Retina (tissue), 1 donor: ENCODE measurements around the gene PRR11.
"Not testable (repeated sequence)": the region's sequence is repeated elsewhere in the genome, so short reads cannot be mapped to it uniquely, and the experiment has no call there.

Source experiments
- DNase-seq: peaks from one replicate; pipeline ENCODE4 v3.0.0-alpha.2; 2016

The PRR11 gene

GRCh38 chr17:59152925-59153324 lies 2.6 kb upstream of the PRR11 start:
- no peak for DNase-seq

- peak; percentile 87 for DNase-seq
Measured at GRCh38 chr17:59154292-59154720, 1.2 kb upstream of the PRR11 start.

DNA sequence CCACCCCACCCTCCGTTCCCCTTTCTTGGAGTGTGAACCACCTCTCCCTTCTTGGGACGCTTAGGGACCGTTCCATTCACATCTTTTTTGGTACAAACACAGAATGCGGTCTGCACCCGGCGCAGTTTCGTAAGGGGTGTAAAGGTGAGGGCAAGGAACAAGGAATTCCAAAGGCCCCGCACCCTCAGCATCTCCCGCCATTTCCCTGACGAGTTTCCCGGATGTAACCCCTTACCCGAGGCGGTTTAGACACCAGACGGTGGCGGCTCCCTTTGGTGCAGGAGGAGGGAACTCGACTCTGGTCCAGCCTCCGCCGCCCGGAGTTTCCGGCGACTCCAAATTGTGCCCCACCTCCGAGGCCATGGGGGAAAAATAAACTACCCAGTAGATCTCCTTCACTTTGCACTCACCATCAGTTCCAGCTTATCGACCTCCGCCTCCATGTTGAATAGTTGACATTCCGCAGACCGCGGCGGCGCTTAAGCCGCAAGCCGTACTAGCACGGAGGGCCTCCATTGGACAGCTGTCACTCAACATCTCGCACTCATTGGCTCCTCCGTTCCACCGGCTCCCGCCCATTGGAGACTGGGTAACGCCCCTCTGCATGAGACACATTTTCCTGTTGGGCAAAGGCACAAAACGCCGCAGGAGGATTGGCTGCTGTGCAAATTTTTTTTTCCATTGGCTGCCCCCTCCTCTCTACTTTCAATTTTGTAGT lies 666 bp upstream of the PRR11 start, which contains the start of gene SKA2:
Gene SKA2, minus strand, starts transcription at position 466 of the 718 bp plus-strand sequence. Its CDS starts 23 bp downstream, at position 443.
- peak; percentile 99 for DNase-seq

DNA sequence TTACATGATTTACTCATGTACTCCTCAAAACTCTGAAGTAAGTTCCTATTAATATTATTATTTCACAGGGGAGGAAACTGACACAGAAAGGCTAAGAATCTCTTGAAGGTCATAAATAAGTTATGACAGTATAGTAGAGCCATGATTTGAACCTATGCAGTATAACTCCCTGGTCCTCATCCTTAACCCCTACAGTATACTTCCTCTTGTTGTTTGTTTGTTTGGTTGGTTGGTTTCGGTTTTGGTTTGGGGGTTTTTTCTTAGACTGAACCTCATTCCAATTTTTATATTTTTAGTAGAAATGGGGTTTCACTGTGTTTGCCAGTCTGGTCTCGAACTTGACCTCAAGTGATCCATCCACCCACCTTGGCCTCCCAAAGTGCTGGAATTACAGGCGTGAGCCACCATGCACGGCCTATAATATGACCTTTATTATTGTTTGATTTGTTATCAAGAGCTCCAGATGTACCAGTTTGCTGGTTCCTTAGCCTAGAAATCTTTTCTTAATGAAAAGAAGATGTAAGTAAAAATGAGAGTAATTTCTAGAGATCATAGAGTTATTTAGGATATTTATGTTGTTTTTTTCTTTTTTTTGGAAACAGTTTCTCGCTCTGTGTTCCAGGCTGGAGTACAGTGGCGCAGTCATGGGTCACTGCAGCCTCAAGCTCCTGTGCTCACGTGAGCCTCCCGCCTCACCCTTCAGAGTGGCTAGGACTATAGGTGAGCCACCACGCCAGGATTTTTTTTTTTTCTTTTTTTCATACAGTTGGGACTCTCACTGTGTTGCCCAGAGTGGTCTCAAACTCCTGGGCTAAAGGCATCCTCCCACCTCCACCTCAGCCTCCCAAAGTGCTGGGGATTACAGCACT lies 4.8 kb downstream of the PRR11 start:
- DNase-seq, result no peak

DNA sequence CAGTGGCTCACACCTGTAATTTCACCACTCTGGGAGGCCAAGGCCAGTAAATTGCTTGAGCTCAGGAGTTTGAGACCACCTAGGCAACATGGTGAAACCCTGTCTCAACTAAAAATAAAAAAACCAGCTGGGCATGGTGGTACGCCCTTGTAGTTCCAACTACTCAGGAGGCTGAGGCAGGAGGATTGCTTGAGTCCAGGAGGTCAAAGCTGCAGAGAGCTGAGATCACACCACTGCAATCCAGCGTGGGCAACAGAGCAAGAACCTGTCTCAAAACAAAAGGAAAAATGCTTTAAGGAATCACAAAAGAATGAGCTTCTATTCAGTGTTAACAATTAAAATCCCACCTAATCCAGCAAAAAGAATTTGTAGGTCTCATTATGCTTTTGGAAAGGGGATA lies 5.9 kb downstream of the PRR11 start:
- no peak for DNase-seq

- DNase-seq, result peak; percentile 50
Measured at GRCh38 chr17:59165933-59166342, 10.4 kb downstream of the PRR11 start.

GRCh38 chr17:59167571-59168001 lies 12.0 kb downstream of the PRR11 start:
- DNase-seq, result no peak

- no peak for DNase-seq
Measured at GRCh38 chr17:59172436-59173004, 17.0 kb downstream of the PRR11 start.

DNA sequence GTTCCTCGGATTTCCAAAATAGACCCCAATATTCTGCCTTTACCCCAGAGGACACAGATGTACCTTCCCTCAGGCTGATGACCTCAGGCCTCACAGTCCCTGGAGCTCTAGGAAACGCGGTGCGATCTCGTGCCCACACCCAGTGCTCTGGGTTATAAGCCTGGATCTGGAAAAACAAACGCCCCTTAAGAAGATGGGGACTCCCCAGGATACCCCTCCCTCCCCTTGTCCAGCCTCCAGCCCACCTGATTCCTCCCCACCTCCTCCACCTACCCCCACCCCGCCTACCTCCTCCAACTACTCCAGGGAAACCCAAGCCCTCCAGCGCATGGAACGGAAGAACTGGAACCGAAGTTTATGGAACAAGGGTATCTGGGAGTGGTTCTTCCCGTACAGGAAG lies 19.1 kb downstream of the PRR11 start:
- no peak for DNase-seq

- no peak for DNase-seq
Measured at GRCh38 chr17:59175076-59175475, 19.5 kb downstream of the PRR11 start.

DNA sequence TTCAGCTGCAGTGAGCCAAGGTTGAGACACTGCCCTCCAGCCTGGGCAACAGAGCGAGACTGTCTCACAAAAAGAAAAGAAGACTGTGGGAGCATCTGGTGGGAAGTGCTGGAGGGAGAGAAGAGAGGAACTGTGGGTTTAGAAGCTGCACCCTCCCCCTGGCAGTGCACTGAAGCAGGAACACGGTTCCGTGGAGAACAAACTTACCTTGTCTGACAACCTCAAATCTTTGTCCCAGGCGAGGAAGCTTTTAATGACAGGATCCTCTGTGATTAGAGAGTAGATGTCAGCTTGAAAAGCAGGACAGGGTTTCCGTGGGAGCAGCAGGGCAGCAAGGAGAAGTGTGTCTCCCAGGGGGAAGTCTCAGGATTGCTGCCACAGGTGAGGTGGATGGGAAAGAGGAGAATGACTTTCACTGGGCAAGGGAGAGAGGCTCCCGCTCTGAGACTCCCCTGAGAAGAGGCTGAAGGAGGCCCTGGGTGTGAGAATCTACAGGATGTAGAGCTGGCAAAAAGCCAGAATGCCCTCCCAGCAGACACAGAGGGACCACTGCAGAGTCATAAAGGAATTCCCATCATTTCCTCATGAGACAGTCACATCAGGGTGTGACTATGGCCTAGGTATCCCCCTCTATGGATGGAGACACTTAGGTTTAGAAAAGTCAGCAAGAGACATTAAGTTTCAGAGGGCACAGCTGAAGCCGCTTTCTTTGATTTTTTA lies 22.9 kb downstream of the PRR11 start:
- no peak for DNase-seq

DNA sequence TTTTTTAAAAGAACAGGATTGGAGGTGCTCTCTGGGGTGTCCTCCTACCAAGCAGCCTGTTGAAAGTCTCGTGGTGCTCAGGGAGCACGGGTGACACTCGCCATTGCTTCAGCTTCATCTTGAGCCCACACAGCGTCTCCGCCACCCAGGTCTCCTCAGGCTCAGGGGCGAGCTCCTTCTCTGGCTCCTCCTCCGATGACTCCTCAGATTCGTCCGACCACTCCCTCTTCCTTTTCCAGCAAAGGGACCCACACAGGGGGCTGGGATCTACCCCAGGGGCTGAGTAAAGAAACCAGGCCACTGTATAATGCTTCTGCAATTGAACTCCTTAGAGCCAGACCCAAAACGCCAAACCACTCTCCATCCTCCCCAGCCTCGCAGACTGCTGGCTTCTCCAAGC lies 24.1 kb downstream of the PRR11 start:
- not testable (repeated sequence) for DNase-seq

- DNase-seq, result no peak
Measured at GRCh38 chr17:59180626-59181025, 25.1 kb downstream of the PRR11 start.

DNA sequence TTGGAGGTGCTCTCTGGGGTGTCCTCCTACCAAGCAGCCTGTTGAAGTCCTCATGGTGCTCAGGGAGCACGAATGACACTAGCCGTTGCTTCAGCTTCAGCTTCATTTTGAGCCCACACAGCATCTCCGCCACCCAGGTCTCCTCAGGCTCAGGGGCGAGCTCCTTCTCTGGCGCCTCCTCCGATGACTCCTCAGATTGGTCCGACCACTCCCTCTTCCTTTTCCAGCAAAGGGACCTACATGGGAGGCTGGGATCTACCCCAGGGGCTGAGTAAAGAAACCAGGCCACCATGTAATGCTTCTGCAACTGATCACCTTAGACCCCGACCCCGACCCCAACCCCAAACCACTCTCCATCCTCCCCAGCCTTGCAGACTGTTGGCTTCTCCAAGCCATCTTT lies 25.9 kb downstream of the PRR11 start:
- DNase-seq, result no peak

DNA sequence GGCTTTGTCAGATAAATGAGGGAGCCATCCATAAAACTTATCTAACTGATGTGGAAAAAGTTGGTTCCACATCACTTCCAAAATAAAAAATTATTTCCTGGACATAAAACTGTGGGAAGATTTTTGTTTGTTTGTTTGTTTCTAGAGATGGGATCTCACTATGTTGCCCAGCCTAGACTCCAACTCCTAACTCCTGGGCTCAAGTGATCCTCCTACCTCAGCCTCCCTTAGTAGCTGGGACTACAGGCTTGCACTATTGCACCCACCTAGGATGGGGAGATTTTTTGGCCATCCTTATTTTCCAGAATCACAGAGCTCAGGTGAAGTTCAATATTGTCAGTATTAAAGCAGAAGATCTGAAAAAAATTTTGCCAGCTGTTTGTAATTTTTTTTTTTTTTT lies 30.5 kb downstream of the PRR11 start:
- DNase-seq, result no peak

DNA sequence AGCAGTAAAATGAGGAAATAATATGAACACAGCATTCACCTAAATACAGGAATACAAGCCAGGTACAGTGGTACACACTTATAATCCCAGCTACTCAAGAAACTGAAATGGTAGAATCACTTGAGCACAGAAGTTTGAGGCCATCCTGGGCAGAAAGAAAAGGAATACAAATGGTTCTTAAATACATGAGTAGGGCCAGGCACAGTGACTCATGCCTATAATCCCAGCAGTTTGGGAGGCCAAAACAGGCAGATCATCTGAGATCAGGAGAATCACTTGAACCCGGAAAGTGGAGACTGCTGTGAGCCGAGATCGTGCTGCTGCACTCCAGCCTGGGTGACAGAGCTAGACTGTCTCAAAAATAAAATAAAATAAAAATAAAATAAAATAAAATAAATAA lies 31.3 kb downstream of the PRR11 start:
- no peak for DNase-seq

DNA sequence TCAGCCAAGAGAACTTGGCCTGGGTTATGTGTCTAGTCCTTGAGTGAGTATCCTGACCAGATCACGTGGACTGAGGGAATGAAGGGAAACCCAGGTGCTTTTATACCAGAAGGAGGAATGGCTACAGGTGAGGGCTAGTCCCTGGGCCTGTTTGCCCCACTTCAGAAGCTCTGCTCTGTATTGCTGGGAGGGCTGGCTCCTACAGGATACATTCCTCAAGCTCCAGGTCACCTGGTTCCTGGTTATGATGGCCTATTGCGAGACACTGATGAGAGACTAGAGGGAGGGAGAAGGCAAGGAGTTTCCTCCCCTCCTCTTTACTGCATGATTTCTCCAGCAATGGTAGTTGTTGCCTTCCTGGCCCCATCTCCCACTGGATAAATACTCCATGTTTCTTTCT lies 35.3 kb downstream of the PRR11 start:
- DNase-seq, result no peak

DNA sequence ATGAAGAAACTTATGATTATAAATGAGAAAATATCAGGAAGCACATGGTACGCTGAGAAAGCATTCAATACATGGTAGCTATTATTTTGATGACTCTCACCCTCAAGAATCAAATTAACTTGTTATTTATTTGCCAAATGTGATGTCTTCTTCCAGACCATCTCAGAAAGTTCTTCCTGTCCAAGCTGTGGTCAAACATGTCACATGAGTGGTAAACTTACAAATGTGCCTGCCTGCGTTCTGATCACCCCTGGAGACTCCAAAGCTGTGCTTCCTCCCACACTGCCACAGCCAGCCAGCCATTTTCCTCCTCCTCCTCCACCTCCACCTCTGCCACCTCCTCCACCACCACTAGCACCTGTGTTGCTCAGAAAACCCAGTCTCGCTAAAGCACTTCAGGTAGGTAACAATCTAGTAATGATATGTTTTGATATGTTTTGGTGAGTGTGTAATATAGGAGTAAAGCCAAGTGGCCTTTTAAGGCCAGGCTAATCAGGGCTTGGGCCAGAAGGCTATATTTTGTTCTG lies 37.9 kb downstream of the PRR11 start:
- DNase-seq, result no peak

DNA sequence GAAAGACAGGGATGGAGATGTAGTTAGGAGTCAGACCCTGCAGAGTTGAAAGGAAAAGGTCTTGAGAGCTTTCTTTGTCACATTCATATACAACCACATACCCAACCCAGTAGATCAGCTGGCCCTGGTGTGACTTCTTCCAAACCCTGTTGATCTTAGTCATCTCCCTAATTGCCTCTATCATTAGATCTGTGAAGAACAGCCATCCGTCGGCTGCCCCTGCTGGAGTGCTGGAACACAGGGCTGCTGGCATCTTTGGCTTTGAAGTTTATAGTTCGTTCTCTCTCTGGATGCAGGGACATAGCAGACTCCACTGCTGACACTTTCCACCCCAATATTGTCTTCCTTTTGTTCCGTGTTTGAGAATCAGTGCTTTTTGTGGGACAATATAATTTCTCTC lies 43.9 kb downstream of the PRR11 start:
- DNase-seq, result no peak

GRCh38 chr17:59202320-59202719 lies 46.8 kb downstream of the PRR11 start:
- no peak for DNase-seq

DNA sequence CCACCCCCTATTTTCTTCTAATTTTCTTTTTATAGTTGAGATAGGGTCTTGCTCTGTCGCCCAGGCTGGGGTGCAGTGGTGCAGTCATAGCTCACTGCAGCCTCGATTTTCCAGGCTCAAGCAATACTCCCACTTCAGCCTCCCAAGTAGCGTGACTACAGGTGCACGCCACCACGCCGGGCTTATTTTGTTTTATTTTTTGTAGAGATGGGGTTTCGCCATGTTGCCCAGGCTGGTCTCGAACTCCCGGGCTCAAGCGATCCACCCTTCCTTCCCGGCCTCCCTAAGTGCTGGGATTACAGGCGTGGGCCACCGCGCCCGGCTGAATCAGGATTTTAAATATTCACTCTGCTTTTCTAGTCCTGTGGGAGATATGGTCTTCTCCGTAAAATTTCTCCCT lies 63.8 kb downstream of the PRR11 start:
- no peak for DNase-seq

DNA sequence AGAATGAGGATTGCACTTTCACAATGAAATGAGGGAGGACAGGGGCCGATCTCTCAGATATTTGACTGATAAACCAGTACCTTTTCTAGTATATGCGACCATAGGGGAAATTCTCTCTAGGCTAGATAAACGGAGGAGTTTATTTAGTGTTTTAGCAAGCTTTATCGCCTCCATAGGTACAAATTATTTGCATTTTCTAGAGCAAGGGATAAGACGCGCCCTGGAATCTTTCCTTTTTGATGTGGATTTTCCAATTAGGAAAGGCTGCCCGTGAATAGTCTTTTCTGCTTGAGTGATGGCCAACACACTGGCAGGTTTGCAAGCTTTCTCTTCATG lies 64.4 kb downstream of the PRR11 start:
- no peak for DNase-seq
